Effector memory CD4-positive, alpha-beta T cell (primary cell): ENCODE data around the gene PRRC2B.
"Not testable (repeated sequence)": the region's sequence is repeated elsewhere in the genome, so short reads cannot be mapped to it uniquely, and the experiment has no call there.

Source experiments
- DNase-seq, 3 donors: peaks; one replicate each; pipeline ENCODE4 v3.0.0-alpha.2; 2020
- H3K27ac ChIP-seq: 2 replicates; pipeline ENCODE4 v1.7.0; 2013; ENCODE audit warnings: mild to moderate bottlenecking, low read length, moderate library complexity; ENCODE audit not compliant: insufficient read depth, poor library complexity, severe bottlenecking
- H3K27me3 ChIP-seq: replicated peaks from 2 replicates; pipeline ENCODE4 v1.7.0; 2013; ENCODE audit warnings: mild to moderate bottlenecking, low read length; ENCODE audit not compliant: insufficient read depth, control insufficient read depth, poor library complexity, severe bottlenecking
- H3K36me3 ChIP-seq: 2 replicates; pipeline ENCODE4 v1.7.0; 2013; ENCODE audit warnings: mild to moderate bottlenecking, low read length, moderate library complexity; ENCODE audit not compliant: control insufficient read depth, insufficient read depth
- H3K4me1 ChIP-seq: 2 replicates; pipeline ENCODE4 v1.7.0; 2013; ENCODE audit warnings: low read length, mild to moderate bottlenecking; ENCODE audit not compliant: control insufficient read depth, insufficient read depth, poor library complexity, severe bottlenecking
- H3K4me3 ChIP-seq: 2 replicates; pipeline ENCODE4 v1.7.0; 2013; ENCODE audit warnings: low read length, low read depth, mild to moderate bottlenecking; ENCODE audit not compliant: insufficient read depth, poor library complexity, severe bottlenecking
- H3K9me3 ChIP-seq: 2 replicates; pipeline ENCODE4 v1.7.0; 2013; ENCODE audit warnings: mild to moderate bottlenecking, low read length, moderate library complexity; ENCODE audit not compliant: control insufficient read depth

PRRC2B gene

DNA sequence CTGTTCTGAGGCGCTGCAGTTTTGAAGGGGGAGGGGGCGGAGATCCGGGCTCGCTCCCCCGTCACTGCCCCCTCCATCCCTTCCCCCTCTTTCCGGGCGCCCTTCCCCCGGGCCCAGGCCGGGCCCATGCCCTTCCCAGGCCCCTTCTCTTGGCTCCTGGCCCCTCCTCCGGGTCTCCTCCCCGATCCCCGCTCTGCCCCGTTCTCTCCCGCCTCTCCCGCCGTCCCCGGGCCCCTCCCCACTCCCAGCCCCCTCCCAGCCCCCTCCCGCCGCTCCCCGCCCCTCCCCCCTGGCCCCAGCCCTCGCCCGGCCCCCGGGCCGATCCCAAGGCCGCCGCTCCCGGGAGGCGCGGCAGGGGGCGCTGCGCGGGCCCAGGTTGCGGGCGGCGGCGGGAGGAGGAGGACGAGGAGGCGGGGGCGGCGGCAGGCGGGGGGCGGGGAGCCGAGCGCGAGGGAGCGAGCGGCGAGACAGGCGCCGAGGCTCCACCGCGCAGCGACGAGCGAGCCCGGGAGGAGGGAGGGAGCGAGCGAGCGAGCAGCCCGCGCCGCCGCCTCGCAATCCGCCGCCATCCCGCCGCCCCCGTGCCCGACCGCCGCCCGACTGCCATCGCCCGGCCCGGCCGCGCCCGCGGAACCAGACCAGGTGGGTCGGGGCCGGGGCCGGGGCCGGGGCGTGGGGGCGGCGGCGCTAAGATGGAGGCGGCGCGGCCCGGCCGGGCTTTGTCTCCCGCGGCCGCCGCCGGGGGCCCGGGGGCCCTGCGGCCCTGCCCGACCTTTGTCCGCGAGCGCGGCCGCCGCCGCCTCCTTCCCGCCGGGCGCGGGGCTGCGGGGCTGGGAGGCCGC, at the start of gene PRRC2B:
Gene PRRC2B, plus strand, starts transcription at position 465 of the 842 bp plus-strand sequence. CDS start 36,059 bp downstream, outside the sequence.
- H3K4me1 ChIP-seq, result peaks cover 48% of the 10 kb centered on the region
- DNase-seq, result peak; percentile 70 to 74 (median 74)
- no peaks in the 10 kb centered on the region for H3K27me3 ChIP-seq

GRCh38 chr9:131344931-131345535, 48.9 kb upstream of the PRRC2B start:
- not testable (repeated sequence) for DNase-seq, H3K27ac ChIP-seq, H3K4me1 ChIP-seq, H3K4me3 ChIP-seq, H3K36me3 ChIP-seq, H3K27me3 ChIP-seq, H3K9me3 ChIP-seq

More for the DNA sequence above, at the start of gene PRRC2B:
- peak within 1 kb of the TSS; percentile 90 for H3K27ac ChIP-seq
- no peaks in the 10 kb centered on the region for H3K9me3 ChIP-seq
- peak within 1 kb of the TSS; percentile 56 for H3K4me3 ChIP-seq
- H3K36me3 ChIP-seq, result no peaks in the 10 kb centered on the region

DNA sequence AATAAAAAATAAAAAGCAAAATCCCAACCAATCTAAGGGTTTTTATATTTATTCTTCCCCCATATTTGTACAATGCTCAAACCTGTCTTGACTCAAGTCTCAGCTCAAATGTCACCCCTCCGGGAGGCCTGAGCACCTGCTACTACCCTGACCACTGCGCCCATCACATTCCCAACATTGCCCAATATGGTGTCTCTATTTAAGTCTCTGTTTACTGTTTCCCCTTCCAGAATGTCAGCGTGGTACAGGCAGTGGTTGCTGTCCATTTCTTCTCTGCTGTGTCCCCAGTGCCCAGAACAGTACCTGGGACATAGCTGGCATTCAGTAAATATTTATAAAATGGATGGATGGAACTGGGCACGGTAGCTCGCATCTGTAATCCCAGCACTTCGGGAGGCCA, 47.3 kb upstream of the PRRC2B start:
- Histone ChIP-seq H3K4me1 (peaks cover 6% of the 10 kb centered on the region), H3K4me3 (no peak overlapping the region), H3K9me3 (no peaks in the 10 kb centered on the region), H3K27me3 (no peaks in the 10 kb centered on the region), H3K27ac (no peak overlapping the region), H3K36me3 (no peaks in the 10 kb centered on the region)
- no peak for DNase-seq

DNA sequence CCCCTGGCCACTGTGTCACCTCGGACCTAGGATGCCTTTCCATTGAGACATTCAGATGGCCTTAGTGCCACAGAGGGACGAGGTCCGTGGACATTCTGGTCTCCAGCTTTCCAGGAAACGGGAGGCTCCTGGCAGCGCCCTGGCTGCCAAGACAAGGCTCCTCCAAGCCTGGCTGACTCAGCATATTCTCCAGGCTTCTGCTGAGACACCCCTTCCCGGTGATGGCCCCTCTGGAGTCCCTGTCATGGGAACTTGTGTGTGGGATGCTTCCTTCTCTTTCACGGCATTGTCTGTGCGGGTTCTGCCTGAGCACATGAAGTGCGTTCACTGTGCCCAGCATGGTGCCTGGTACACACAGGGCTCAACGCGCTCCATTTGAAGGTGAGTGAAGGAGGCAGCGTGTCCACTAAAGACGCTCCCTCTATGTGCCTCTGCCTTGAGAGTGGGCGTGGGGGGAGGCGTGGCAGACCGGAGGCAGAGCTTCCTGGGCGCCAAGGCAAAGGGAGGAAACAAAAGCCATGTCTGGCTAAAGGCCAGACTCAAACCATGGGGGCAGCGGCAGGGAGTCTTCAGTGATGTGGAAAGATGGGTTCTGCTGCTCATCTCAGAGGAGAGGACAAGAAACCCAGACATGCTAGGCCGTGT, 46.4 kb upstream of the PRRC2B start:
- Histone ChIP-seq H3K27me3 (no peaks in the 10 kb centered on the region), H3K27ac (no peak overlapping the region), H3K9me3 (no peaks in the 10 kb centered on the region), H3K4me1 (peaks cover 6% of the 10 kb centered on the region), H3K4me3 (no peak overlapping the region), H3K36me3 (no peaks in the 10 kb centered on the region)
- DNase-seq, result no peak

GRCh38 chr9:131348631-131349521, 45.0 kb upstream of the PRRC2B start:
- no peaks in the 10 kb centered on the region for H3K9me3 ChIP-seq
- peaks cover 6% of the 10 kb centered on the region for H3K4me1 ChIP-seq
- no peak overlapping the region for H3K4me3 ChIP-seq
- H3K27ac ChIP-seq, result no peak overlapping the region
- no peaks in the 10 kb centered on the region for H3K27me3 ChIP-seq
- DNase-seq, result no peak
- no peaks in the 10 kb centered on the region for H3K36me3 ChIP-seq

GRCh38 chr9:131349522-131349880, 44.4 kb upstream of the PRRC2B start:
- Histone ChIP-seq H3K27me3 (no peaks in the 10 kb centered on the region), H3K4me3 (no peak overlapping the region), H3K27ac (no peak overlapping the region), H3K9me3 (no peaks in the 10 kb centered on the region), H3K36me3 (no peaks in the 10 kb centered on the region), H3K4me1 (peaks cover 6% of the 10 kb centered on the region)
- DNase-seq, result no peak

GRCh38 chr9:131349881-131350563, 43.9 kb upstream of the PRRC2B start:
- peaks cover 6% of the 10 kb centered on the region for H3K4me1 ChIP-seq
- H3K36me3 ChIP-seq, result no peaks in the 10 kb centered on the region
- H3K27me3 ChIP-seq, result no peaks in the 10 kb centered on the region
- no peak overlapping the region for H3K4me3 ChIP-seq
- peak; percentile 58 to 69 (median 64) for DNase-seq
- H3K9me3 ChIP-seq, result no peaks in the 10 kb centered on the region
- no peak overlapping the region for H3K27ac ChIP-seq

DNA sequence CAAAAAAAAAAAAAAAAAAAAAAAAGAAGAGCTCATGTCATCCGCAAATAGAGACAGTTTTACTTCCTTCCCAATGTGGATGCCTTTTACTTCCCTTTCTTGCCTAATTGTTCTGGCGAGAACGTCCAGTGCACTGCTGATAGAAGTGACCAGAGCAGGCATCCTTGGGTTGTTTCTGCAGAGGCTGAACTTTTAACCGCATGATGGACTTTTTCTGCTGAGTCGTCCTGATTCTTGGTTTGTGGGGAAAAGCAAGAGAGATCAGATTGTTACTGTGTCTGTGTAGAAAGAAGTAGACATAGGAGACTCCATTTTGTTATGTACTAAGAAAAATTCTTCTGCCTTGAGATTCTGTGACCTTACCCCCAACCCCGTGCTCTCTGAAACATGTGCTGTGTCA, 37.4 kb upstream of the PRRC2B start:
- not testable (repeated sequence) for H3K36me3 ChIP-seq, H3K4me3 ChIP-seq, H3K27ac ChIP-seq, DNase-seq, H3K9me3 ChIP-seq, H3K4me1 ChIP-seq, H3K27me3 ChIP-seq

- no peak for DNase-seq
- Histone ChIP-seq H3K9me3 (no peaks in the 10 kb centered on the region), H3K27me3 (no peaks in the 10 kb centered on the region), H3K4me3 (no peak overlapping the region), H3K27ac (no peak overlapping the region), H3K4me1 (peaks cover 3% of the 10 kb centered on the region), H3K36me3 (no peaks in the 10 kb centered on the region)
These were observed 35.3 kb upstream of the PRRC2B start for GRCh38 chr9:131358556-131358955.
